GM23338 (cell line): ENCODE data around the gene LIN54. TPM values are rescaled to one million over a fixed set of nuclear protein-coding genes. Genes with fewer than 3 reads are reported as not detected.

Experiments
- ATAC-seq: fragments of 200-7000 bp; cut with Tn5 transposase; 3 replicates; pipeline ENCODE4 v1.9.1; 2020
- DNase-seq: peaks from one replicate; pipeline ENCODE4 v3.0.0-alpha.2; 2015; ENCODE audit warnings: low spot score
- H2AFZ ChIP-seq: fragments of 200-600 bp; sonication (generic); 2 replicates; pipeline ENCODE4 v1.8.0; 2016; ENCODE audit warnings: antibody characterized with exemption, mild to moderate bottlenecking, moderate library complexity
- H3F3A ChIP-seq: fragments of 200-600 bp; sonication (generic); replicated peaks from 2 replicates; pipeline ENCODE4 v1.8.0; 2017; ENCODE audit warnings: antibody characterized with exemption, mixed run types, low read depth
- H3K27ac ChIP-seq: fragments of 200-600 bp; sonication (generic); 2 replicates; pipeline ENCODE4 v1.6.1; 2016; ENCODE audit warnings: low read depth
- H3K27me3 ChIP-seq: fragments of 200-600 bp; sonication (generic); 2 replicates; pipeline ENCODE4 v1.8.0; 2016; ENCODE audit warnings: mild to moderate bottlenecking, mixed run types, moderate library complexity; ENCODE audit not compliant: insufficient read depth
- H3K36me3 ChIP-seq: fragments of 200-600 bp; sonication (generic); 2 replicates; pipeline ENCODE4 v1.8.0; 2016; ENCODE audit warnings: mild to moderate bottlenecking; ENCODE audit not compliant: insufficient read depth
- H3K4me1 ChIP-seq: fragments of 200-600 bp; sonication (generic); 2 replicates; pipeline ENCODE4 v1.8.0; 2016; ENCODE audit warnings: mild to moderate bottlenecking, moderate library complexity; ENCODE audit not compliant: insufficient read depth
- H3K4me2 ChIP-seq: fragments of 200-600 bp; sonication (generic); 2 replicates; pipeline ENCODE4 v1.7.1; 2017; ENCODE audit warnings: mixed run types
- H3K4me3 ChIP-seq: fragments of 200-600 bp; sonication (generic); 2 replicates; pipeline ENCODE4 v1.6.1; 2016; ENCODE audit warnings: mixed run types
- H3K79me2 ChIP-seq: fragments of 200-600 bp; sonication (generic); replicated peaks from 2 replicates; pipeline ENCODE4 v1.8.0; 2017; ENCODE audit warnings: mild to moderate bottlenecking; ENCODE audit not compliant: insufficient read depth
- H3K9me2 ChIP-seq: fragments of 200-600 bp; sonication (generic); 2 replicates; pipeline ENCODE4 v1.8.0; 2017; ENCODE audit not compliant: insufficient read depth
- H4K20me1 ChIP-seq: fragments of 200-600 bp; sonication (generic); replicated peaks from 2 replicates; pipeline ENCODE4 v1.8.0; 2017; ENCODE audit warnings: mild to moderate bottlenecking; ENCODE audit not compliant: insufficient read depth
- H3K27ac Mint-ChIP-seq: 2 replicates; pipeline ENCODE4 v1.8.0; 2020; ENCODE audit warnings: inconsistent platforms, mild to moderate bottlenecking, moderate library complexity, mixed read lengths
- H3K27me3 Mint-ChIP-seq: 3 replicates; pipeline ENCODE4 v1.8.0; 2022; ENCODE audit warnings: low read depth, mild to moderate bottlenecking, moderate library complexity, mixed read lengths, inconsistent platforms; ENCODE audit not compliant: insufficient read depth, poor library complexity
- H3K36me3 Mint-ChIP-seq: 3 replicates; pipeline ENCODE4 v1.8.0; 2021; ENCODE audit warnings: low read depth, mild to moderate bottlenecking, inconsistent platforms, moderate library complexity, mixed read lengths
- H3K4me1 Mint-ChIP-seq: 3 replicates; pipeline ENCODE4 v1.8.0; 2020; ENCODE audit warnings: mild to moderate bottlenecking, inconsistent platforms, mixed read lengths
- H3K4me3 Mint-ChIP-seq: 3 replicates; pipeline ENCODE4 v1.8.0; 2021; ENCODE audit warnings: moderate library complexity, mild to moderate bottlenecking, inconsistent platforms, mixed read lengths
- H3K9me3 Mint-ChIP-seq: 3 replicates; pipeline ENCODE4 v1.8.0; 2020; ENCODE audit warnings: moderate library complexity, mild to moderate bottlenecking, inconsistent platforms, mixed read lengths
- EZH2phosphoT487 ChIP-seq: fragments of 200-600 bp; sonication (generic); IDR thresholded peaks from one replicate; pipeline ENCODE4 v1.8.1; 2018; ENCODE audit warnings: antibody characterized with exemption; ENCODE audit not compliant: unreplicated experiment
- JUNB ChIP-seq: IDR thresholded peaks from one replicate; pipeline ENCODE4 v1.6.1; 2016; ENCODE audit warnings: antibody characterized with exemption; ENCODE audit not compliant: unreplicated experiment
- POLR2AphosphoS5 ChIP-seq: IDR thresholded peaks from 2 replicates; pipeline ENCODE4 v1.6.1; 2016; ENCODE audit warnings: antibody characterized with exemption, low read depth
- STAT1 ChIP-seq: IDR thresholded peaks from one replicate; pipeline ENCODE4 v1.6.1; 2016; ENCODE audit warnings: antibody characterized with exemption; ENCODE audit not compliant: unreplicated experiment
- ZNF114 ChIP-seq: fragments of 250-450 bp; sonication (Bioruptor Pico); IDR thresholded peaks from 2 replicates; pipeline ENCODE4 v1.5.0; 2020; ENCODE audit warnings: mild to moderate bottlenecking, moderate library complexity
- ZNF331 ChIP-seq: fragments of 250-450 bp; sonication (Bioruptor Pico); IDR thresholded peaks from 2 replicates; pipeline ENCODE4 v1.5.0; 2020; ENCODE audit warnings: low read depth, mild to moderate bottlenecking, moderate library complexity
- ZNF462 ChIP-seq: fragments of 250-450 bp; sonication (Bioruptor Pico); IDR thresholded peaks from 2 replicates; pipeline ENCODE4 v1.5.0; 2020; ENCODE audit warnings: mild to moderate bottlenecking, moderate library complexity
- polyA plus RNA-seq: library from polyadenylated mRNA; unstranded; fragments of >200 nt; fragmentation: Nextera tagmentation; extraction: Ambion mirVana; gene quantifications from 2 replicates; pipeline ENCODE4 v1.2.1, GENCODE V29; 2016
- total RNA-seq: library from RNA; depleted of rRNA; stranded (reverse); fragments of >200 nt; shearing (Covaris generic); gene quantifications from 2 replicates; pipeline ENCODE4 v1.2.3, GENCODE V29; 2014
- TF ChIP-seq, protein P1 (sequence below): IDR thresholded peaks from 2 replicates; pipeline ENCODE4 v1.6.1; 2016; ENCODE audit warnings: antibody characterized with exemption
- TF ChIP-seq, protein P2 (sequence below), 2 experiments: fragments of 200-600 bp in 1 of 2; sonication (generic) in 1 of 2; conservative IDR thresholded peaks; 2 replicates each; pipeline versions ENCODE4 v1.5.1 to v1.6.1; 2016 to 2017; ENCODE audit warnings: antibody characterized with exemption in 2 of 2, low read depth in 2 of 2, mild to moderate bottlenecking in 2 of 2, moderate library complexity in 1 of 2

Gene LIN54
- total and polyA plus RNA-seq, 2 experiments from 2014 or later: 4.0 to 11.2 TPM

DNA sequence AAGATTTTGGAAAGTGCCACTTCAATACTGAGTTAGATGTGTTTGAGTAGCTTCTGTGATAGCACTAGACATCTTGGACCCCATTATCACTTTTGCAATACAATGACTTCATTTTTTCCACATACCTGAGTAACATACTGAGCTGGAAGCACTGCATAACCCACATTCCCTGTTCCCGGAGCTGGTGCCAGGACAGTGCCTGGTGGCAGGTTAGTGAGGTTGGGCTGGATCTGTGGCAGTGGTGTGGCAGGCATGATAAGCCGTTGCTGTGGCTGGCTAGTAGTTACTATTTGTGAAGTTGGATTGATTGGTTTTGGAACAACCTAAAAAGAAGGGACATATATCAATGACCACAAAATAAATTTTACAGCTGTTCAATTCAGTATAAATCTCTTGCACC, 71.2 kb downstream of the LIN54 start (continued):
- TF ChIP-seq, protein P1, sequence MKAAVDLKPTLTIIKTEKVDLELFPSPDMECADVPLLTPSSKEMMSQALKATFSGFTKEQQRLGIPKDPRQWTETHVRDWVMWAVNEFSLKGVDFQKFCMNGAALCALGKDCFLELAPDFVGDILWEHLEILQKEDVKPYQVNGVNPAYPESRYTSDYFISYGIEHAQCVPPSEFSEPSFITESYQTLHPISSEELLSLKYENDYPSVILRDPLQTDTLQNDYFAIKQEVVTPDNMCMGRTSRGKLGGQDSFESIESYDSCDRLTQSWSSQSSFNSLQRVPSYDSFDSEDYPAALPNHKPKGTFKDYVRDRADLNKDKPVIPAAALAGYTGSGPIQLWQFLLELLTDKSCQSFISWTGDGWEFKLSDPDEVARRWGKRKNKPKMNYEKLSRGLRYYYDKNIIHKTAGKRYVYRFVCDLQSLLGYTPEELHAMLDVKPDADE: no peak
- no peak for TF ChIP-seq EZH2phosphoT487
- TF ChIP-seq JUNB: no peak
- TF ChIP-seq, protein P2, sequence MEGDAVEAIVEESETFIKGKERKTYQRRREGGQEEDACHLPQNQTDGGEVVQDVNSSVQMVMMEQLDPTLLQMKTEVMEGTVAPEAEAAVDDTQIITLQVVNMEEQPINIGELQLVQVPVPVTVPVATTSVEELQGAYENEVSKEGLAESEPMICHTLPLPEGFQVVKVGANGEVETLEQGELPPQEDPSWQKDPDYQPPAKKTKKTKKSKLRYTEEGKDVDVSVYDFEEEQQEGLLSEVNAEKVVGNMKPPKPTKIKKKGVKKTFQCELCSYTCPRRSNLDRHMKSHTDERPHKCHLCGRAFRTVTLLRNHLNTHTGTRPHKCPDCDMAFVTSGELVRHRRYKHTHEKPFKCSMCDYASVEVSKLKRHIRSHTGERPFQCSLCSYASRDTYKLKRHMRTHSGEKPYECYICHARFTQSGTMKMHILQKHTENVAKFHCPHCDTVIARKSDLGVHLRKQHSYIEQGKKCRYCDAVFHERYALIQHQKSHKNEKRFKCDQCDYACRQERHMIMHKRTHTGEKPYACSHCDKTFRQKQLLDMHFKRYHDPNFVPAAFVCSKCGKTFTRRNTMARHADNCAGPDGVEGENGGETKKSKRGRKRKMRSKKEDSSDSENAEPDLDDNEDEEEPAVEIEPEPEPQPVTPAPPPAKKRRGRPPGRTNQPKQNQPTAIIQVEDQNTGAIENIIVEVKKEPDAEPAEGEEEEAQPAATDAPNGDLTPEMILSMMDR (conservative IDR thresholded peaks at IDR 0.05; ENCODE audit: low read depth in 2 of 2): no peak
- TF ChIP-seq POLR2AphosphoS5: no peak
- TF ChIP-seq ZNF114 (CRISPR knock-in tag): no peak

- H3K27me3 Mint-ChIP-seq: no peaks in the 10 kb centered on the region
- no peak overlapping the region for H3K4me3 Mint-ChIP-seq
- no peaks in the 10 kb centered on the region for H3F3A ChIP-seq
- DNase-seq (no peak), ATAC-seq (no peak)
- H3K4me3 ChIP-seq: no peak overlapping the region
- H2AFZ ChIP-seq: no peak overlapping the region
- H3K4me1 ChIP-seq: no peaks in the 10 kb centered on the region
- H3K4me1 Mint-ChIP-seq: no peaks in the 10 kb centered on the region
- H3K36me3 ChIP-seq: no peaks in the 10 kb centered on the region
- no peaks in the 10 kb centered on the region for H4K20me1 ChIP-seq
- H3K27ac Mint-ChIP-seq: no peak overlapping the region
- H3K4me2 ChIP-seq: no peak overlapping the region
- H3K36me3 Mint-ChIP-seq: peaks cover 14% of the 10 kb centered on the region; the same call in 2 of the 3 replicates
- H3K27me3 ChIP-seq: no peaks in the 10 kb centered on the region
- H3K79me2 ChIP-seq: no peaks in the 10 kb centered on the region
- no peak overlapping the region for H3K27ac ChIP-seq
- no peaks in the 10 kb centered on the region for H3K9me3 Mint-ChIP-seq
- TF ChIP-seq ZNF114 (CRISPR knock-in tag) (no peak), JUNB (no peak), ZNF331 (no peak), STAT1 (no peak), ZNF462 (CRISPR knock-in tag) (no peak)
- H3K9me2 ChIP-seq: no peaks in the 10 kb centered on the region
These were observed 76.2 kb downstream of the LIN54 start for GRCh38 chr4:82934441-82934840.
